ENCODE measurements around the gene KHDRBS2. TPM values are rescaled to one million over a fixed set of nuclear protein-coding genes. Genes with fewer than 3 reads are reported as not detected.

The KHDRBS2 gene
- total RNA-seq, 1 experiment from 2014 or later: 1.2 TPM

- ChIA-PET CTCF (no interaction called here), POLR2A (no interaction called here)
- Mint-ChIP-seq H3K36me3 (peaks cover 9% of the 10 kb centered on the region; the same call in 1 of the 2 replicates), H3K27me3 (ENCODE audit: low read depth) (no peaks in the 10 kb centered on the region), H3K27ac (no peak overlapping the region), H3K4me3 (no peak overlapping the region), H3K9me3 (peaks cover 16% of the 10 kb centered on the region), H3K4me1 (peaks cover 24% of the 10 kb centered on the region)
- DNase-seq (ENCODE audit: low spot score) (no peak), ATAC-seq (no peak)
- TF ChIP-seq TEAD1 (CRISPR knock-in tag; IDR thresholded peaks at IDR 0.05) (no peak), ZNF425 (CRISPR knock-in tag; conservative IDR thresholded peaks at IDR 0.05) (no peak), ATF3 (CRISPR knock-in tag; conservative IDR thresholded peaks at IDR 0.05) (no peak), HMGXB4 (CRISPR knock-in tag; IDR thresholded peaks at IDR 0.05) (no peak), AR (CRISPR knock-in tag; IDR thresholded peaks at IDR 0.05) (no peak), ZNF121 (CRISPR knock-in tag; IDR thresholded peaks at IDR 0.05) (no peak), ZNF512 (CRISPR knock-in tag; IDR thresholded peaks at IDR 0.05; ENCODE audit: borderline replicate concordance) (no peak)
Measured at GRCh38 chr6:61886608-61887259, 399.3 kb downstream of the KHDRBS2 start.

GRCh38 chr6:61869632-61870400 lies 416.2 kb downstream of the KHDRBS2 start:
- no peak for ATAC-seq
- Mint-ChIP-seq H3K27ac (no peak overlapping the region), H3K9me3 (peaks cover 37% of the 10 kb centered on the region), H3K27me3 (ENCODE audit: low read depth) (peaks cover 5% of the 10 kb centered on the region; the same call in 1 of the 2 replicates), H3K36me3 (peaks cover 24% of the 10 kb centered on the region), H3K4me3 (no peak overlapping the region), H3K4me1 (no peaks in the 10 kb centered on the region)
- ChIA-PET POLR2A (no interaction called here), CTCF (no interaction called here)
- no peak for DNase-seq (ENCODE audit: low spot score)
- no peak for TF ChIP-seq NR1H2 (CRISPR knock-in tag; IDR thresholded peaks at IDR 0.05)
- TF ChIP-seq ESRRA (CRISPR knock-in tag; IDR thresholded peaks at IDR 0.05; ENCODE audit: borderline replicate concordance): no peak
- no peak for TF ChIP-seq CREM (CRISPR knock-in tag; IDR thresholded peaks at IDR 0.05)

- ATAC-seq (no peak), DNase-seq (ENCODE audit: low spot score) (no peak)
- H3K27ac Mint-ChIP-seq: no peak overlapping the region
- H3K9me3 Mint-ChIP-seq: peaks cover 46% of the 10 kb centered on the region
- H3K36me3 Mint-ChIP-seq: peaks cover 37% of the 10 kb centered on the region
- peaks cover 5% of the 10 kb centered on the region; the same call in 1 of the 2 replicates for H3K27me3 Mint-ChIP-seq (ENCODE audit: low read depth)
- CTCF ChIA-PET: no interaction called here
- no peak overlapping the region for H3K4me3 Mint-ChIP-seq
- no peaks in the 10 kb centered on the region for H3K4me1 Mint-ChIP-seq
- POLR2A ChIA-PET: no interaction called here
- no peak for TF ChIP-seq ZNF317 (CRISPR knock-in tag; IDR thresholded peaks at IDR 0.05; ENCODE audit: borderline replicate concordance, low read depth)
- no peak for TF ChIP-seq IRF2 (CRISPR knock-in tag; IDR thresholded peaks at IDR 0.05; ENCODE audit: borderline replicate concordance, low read depth)
- no peak for TF ChIP-seq FOXJ3 (CRISPR knock-in tag; IDR thresholded peaks at IDR 0.05; ENCODE audit: borderline replicate concordance)
- TF ChIP-seq E2F5 (CRISPR knock-in tag; IDR thresholded peaks at IDR 0.05): no peak
- no peak for TF ChIP-seq SMAD3 (CRISPR knock-in tag; IDR thresholded peaks at IDR 0.05; ENCODE audit: borderline replicate concordance)
- TF ChIP-seq SMAD4 (CRISPR knock-in tag; IDR thresholded peaks at IDR 0.05): no peak
- TF ChIP-seq NR3C1 (CRISPR knock-in tag; conservative IDR thresholded peaks at IDR 0.05; ENCODE audit: low read depth): no peak
- TF ChIP-seq JUN (CRISPR knock-in tag; IDR thresholded peaks at IDR 0.05): no peak
- TF ChIP-seq ZBTB43 (CRISPR knock-in tag; IDR thresholded peaks at IDR 0.05): no peak
Measured at GRCh38 chr6:61868507-61869080, 417.4 kb downstream of the KHDRBS2 start.
